A549 (cell line): ENCODE results near the gene CYP24A1.

Experiments
- CHD2 ChIP-seq: fragments of 150-350 bp; IDR thresholded peaks from 2 replicates; pipeline ENCODE4 v1.6.1; 2014; ENCODE audit warnings: low read length; ENCODE audit not compliant: partially characterized antibody
- CTCF ChIP-seq: fragments of >200 bp; sonication (Bioruptor Twin); formaldehyde crosslinking; IDR thresholded peaks from 3 replicates; pipeline ENCODE4 v1.5.1; 2016
- EP300 ChIP-seq, 2 experiments: fragments of >200 bp; sonication (Bioruptor Twin); formaldehyde crosslinking; IDR thresholded peaks; 2 replicates in 1 of 2; 3 replicates in 1 of 2; pipeline ENCODE4 v1.6.1; 2016 to 2017
- KDM5A ChIP-seq: fragments of 200-600 bp; sonication (generic); IDR thresholded peaks from 2 replicates; pipeline ENCODE4 v1.6.1; 2016; ENCODE audit warnings: antibody characterized with exemption, mild to moderate bottlenecking
- MAFK ChIP-seq: fragments of 450-650 bp; IDR thresholded peaks from 2 replicates; pipeline ENCODE4 v1.6.1; 2014; ENCODE audit not compliant: partially characterized antibody
- PBX3 ChIP-seq: IDR thresholded peaks from 2 replicates; pipeline ENCODE4 v1.6.1; 2012
- RAD21 ChIP-seq, 2 experiments: fragments of >200 bp in 1 of 2; sonication (Bioruptor Twin) in 1 of 2; formaldehyde crosslinking in 1 of 2; IDR thresholded peaks in 1 of 2; conservative IDR thresholded peaks in 1 of 2; 2 replicates in 1 of 2; 3 replicates in 1 of 2; pipeline ENCODE4 v1.6.1; 2012 to 2018; ENCODE audit warnings: inconsistent platforms in 1 of 2
- REST ChIP-seq: fragments of 200-600 bp; sonication (generic); IDR thresholded peaks from 2 replicates; pipeline ENCODE4 v1.6.1; 2016; ENCODE audit warnings: antibody characterized with exemption, mild to moderate bottlenecking, moderate library complexity
- USF2 ChIP-seq: fragments of 450-650 bp; IDR thresholded peaks from 2 replicates; pipeline ENCODE4 v1.6.1; 2014; ENCODE audit warnings: antibody characterized with exemption

- TF ChIP-seq MAFK (no peak), PBX3 (no peak), REST (no peak), EP300 (IDR thresholded peaks at IDR 0.05) (no peak), CHD2 (no peak), KDM5A (no peak), CTCF (no peak), USF2 (no peak), RAD21 (conservative IDR thresholded peaks at IDR 0.05 in 1 of 2, IDR thresholded peaks at IDR 0.05 in 1 of 2) (no peak)
Observed at GRCh38 chr20:54212871-54213270, 39.1 kb upstream of the CYP24A1 start.
